GM21526 (cell line): ENCODE data around the gene ROPN1L.
A peak's percentile ranks its signal among the peaks of the same experiment; 100 is the strongest.
"Not testable (repeated sequence)": the region's sequence is repeated elsewhere in the genome, so short reads cannot be mapped to it uniquely, and the experiment has no call there.

Experiments used
- ATAC-seq: cut with Tn5 transposase; IDR thresholded peaks from one replicate; pipeline ENCODE4 v1.9.1; 2021; ENCODE audit warnings: moderate library complexity; ENCODE audit not compliant: unreplicated experiment, low FRiP score

The ROPN1L gene

DNA sequence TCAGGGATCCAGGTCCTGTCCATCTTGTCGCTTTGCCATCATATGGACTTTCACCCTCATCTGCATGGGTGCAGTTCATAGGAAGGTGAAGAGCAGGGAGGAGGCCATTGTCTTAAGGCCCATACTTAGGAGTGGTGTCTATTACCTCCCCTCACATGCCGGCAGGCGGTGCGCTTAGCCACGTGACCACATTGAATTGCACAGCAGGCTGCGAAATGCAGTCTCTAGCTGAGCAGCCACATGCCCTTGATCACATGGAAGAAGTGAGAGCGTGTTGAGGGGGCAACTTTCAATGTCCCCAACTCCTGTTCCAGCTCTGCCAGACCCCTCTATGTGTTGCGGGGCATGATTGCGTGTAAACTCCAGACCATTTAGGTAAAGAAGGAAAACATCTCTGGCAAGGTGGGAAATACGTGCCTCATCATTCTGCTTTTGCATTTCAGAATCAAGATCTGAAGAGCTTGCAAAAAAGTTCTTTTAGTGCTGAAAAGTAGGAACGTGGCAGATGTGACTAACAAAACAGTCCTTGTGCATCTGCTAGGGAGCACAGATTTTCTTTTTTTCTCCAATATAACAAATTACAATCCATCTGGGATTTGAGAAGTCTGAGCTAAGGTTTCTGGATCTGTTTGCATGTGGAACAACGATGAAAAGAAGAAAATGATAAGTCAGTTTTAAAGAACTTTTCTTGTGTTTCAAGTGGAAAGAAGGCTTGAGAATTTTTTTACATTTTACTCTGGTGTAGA, 34.4 kb downstream of the ROPN1L start:
- no peak for ATAC-seq

- ATAC-seq, result no peak
Observed at GRCh38 chr5:10476878-10477277, 35.2 kb downstream of the ROPN1L start.

GRCh38 chr5:10477943-10478342, 36.3 kb downstream of the ROPN1L start:
- no peak for ATAC-seq

GRCh38 chr5:10478436-10478835, 36.8 kb downstream of the ROPN1L start:
- no peak for ATAC-seq

GRCh38 chr5:10479154-10479721, 37.6 kb downstream of the ROPN1L start:
- no peak for ATAC-seq

GRCh38 chr5:10480237-10480985, 38.7 kb downstream of the ROPN1L start:
- no peak for ATAC-seq

GRCh38 chr5:10481241-10481935, 39.7 kb downstream of the ROPN1L start:
- ATAC-seq, result no peak

GRCh38 chr5:10482791-10483530, 41.3 kb downstream of the ROPN1L start:
- no peak for ATAC-seq

DNA sequence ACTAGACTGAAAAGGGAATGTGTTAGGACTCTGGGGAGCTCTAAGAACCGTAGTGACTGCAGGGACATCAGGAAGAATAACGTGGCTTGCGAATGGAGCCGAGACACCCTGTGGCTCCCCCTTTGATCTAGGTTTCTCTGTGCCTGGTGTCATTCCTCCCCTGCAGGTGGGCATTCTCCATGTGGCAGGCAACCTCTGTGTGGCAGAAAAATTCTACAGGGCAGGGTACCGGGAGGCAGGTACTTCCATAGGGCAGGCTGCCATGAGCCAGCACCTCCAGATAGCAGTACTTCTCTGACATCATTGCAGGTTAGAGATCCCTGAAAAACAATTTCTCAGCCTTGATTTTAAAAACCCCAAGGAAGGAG, 43.1 kb downstream of the ROPN1L start:
- no peak for ATAC-seq

GRCh38 chr5:10485142-10485795, 43.6 kb downstream of the ROPN1L start:
- ATAC-seq, result no peak

GRCh38 chr5:10485897-10486296, 44.2 kb downstream of the ROPN1L start:
- ATAC-seq, result no peak

GRCh38 chr5:10486511-10487344, 45.0 kb downstream of the ROPN1L start:
- no peak for ATAC-seq

DNA sequence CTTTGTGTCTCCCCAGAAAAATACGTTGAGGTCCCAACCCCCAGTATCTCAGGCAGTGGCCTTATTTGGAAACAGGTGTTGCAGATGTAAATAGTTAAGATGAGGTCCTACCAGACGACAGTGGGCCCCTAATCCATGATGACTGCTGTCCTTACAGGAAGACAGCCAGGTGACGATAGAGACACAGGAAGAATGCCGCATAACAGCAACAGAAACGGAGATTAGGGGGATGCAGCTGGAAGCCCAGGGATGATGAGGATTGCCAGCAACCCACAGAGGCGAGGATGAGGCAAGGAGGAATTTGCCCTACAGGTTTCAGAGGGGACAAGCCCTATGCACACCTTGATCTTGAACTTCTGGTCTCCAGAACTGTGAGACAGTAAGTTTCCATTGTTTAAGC, 46.5 kb downstream of the ROPN1L start:
- no peak for ATAC-seq

GRCh38 chr5:10489810-10490426, 48.2 kb downstream of the ROPN1L start:
- peak; percentile 88 for ATAC-seq

GRCh38 chr5:10490927-10491672, 49.4 kb downstream of the ROPN1L start:
- ATAC-seq, result no peak

DNA sequence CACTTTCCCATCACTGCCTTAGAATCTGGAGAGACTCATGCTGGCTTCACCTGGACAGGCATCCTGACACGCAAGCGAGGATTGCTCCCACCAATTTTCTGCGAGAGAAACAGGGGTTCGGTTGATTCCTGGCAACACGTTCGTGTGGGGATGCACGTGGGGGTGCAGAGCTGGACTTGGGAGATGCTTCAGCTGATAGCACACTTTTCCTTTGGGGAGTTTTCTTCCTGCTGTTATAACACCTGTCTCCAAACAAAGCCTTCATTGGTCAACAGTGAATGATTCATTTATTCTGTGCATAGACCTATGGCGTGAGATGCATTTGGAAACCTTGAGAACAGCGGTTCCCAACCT, 50.0 kb downstream of the ROPN1L start:
- no peak for ATAC-seq

DNA sequence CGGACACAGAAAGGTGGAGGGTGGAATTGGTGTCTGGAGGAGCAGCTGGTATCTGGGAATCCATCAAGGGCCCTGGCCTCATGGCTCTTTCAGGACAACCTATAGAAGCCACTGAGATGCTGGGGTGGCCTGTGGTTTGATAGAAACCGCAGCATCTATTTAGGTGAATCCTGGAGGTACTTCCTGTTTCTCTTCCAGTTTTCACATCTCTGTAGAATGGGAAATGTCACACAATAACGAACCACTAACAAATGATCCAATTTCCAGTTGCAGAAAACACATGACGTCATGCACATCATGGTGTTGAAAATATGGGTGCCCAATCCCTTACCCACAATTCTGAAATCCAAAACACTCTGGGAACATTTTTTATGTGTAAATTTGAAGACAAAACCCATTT, 52.2 kb downstream of the ROPN1L start:
- ATAC-seq, result no peak

DNA sequence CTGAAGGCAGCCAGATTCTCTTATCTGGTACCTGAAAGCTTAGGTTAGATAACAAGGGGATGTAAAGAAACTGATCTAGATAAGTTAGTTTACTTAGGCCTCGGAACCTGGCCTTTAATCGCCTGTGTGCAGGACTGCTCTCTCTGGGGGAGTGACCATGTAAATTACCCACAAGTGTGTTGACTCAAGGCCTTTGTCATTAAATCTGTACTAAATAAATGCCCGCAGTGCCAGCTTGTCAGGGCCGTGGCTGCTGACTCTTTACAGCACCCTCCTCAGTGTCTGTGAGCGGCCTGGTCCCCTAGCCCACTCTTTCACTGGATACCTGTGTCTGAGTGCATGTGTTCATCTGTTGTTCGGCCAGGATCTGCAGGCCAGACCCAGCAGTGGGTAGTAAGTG, 52.8 kb downstream of the ROPN1L start:
- not testable (repeated sequence) for ATAC-seq
